Endodermal cell (in vitro differentiated cells): ENCODE measurements around the gene LRP6. TPM values are rescaled to one million over a fixed set of nuclear protein-coding genes. Genes with fewer than 3 reads are reported as not detected.
A peak's percentile ranks its signal among the peaks of the same experiment; 100 is the strongest.

Source experiments
- DNase-seq: peaks from one replicate; pipeline ENCODE4 v3.0.0-alpha.2; 2017
- H3K27ac ChIP-seq: 2 replicates; pipeline ENCODE4 v1.5.1; 2013; ENCODE audit warnings: mild to moderate bottlenecking, low read depth, low read length, moderate library complexity
- H3K27me3 ChIP-seq: 2 replicates; pipeline ENCODE4 v1.6.1; 2013; ENCODE audit warnings: mild to moderate bottlenecking, low read length, moderate library complexity; ENCODE audit not compliant: insufficient read depth, control insufficient read depth, poor library complexity, severe bottlenecking
- H3K36me3 ChIP-seq: 2 replicates; pipeline ENCODE4 v1.7.0; 2013; ENCODE audit warnings: mild to moderate bottlenecking, low read length, moderate library complexity; ENCODE audit not compliant: control insufficient read depth, insufficient read depth
- H3K4me1 ChIP-seq: one replicate; pipeline ENCODE4 v1.7.0; 2013; ENCODE audit warnings: low read length; ENCODE audit not compliant: control insufficient read depth, insufficient read depth
- H3K4me3 ChIP-seq: 2 replicates; pipeline ENCODE4 v1.5.1; 2013; ENCODE audit warnings: mild to moderate bottlenecking, low read length, moderate library complexity
- H3K9ac ChIP-seq: 2 replicates; pipeline ENCODE4 v1.6.1; 2013; ENCODE audit warnings: mild to moderate bottlenecking, low read length, moderate library complexity; ENCODE audit not compliant: poor library complexity, severe bottlenecking; ENCODE audit errors: extremely low read depth
- H3K9me3 ChIP-seq: 2 replicates; pipeline ENCODE4 v1.6.1; 2013; ENCODE audit warnings: mild to moderate bottlenecking, low read length, moderate library complexity; ENCODE audit not compliant: control insufficient read depth
- H3K27ac Mint-ChIP-seq: 2 replicates; pipeline ENCODE4 v1.8.0; 2020; ENCODE audit warnings: mixed read lengths
- H3K27me3 Mint-ChIP-seq: 2 replicates; pipeline ENCODE4 v1.8.0; 2021; ENCODE audit warnings: mild to moderate bottlenecking, mixed read lengths; ENCODE audit not compliant: insufficient read depth
- H3K36me3 Mint-ChIP-seq: 2 replicates; pipeline ENCODE4 v1.8.0; 2020; ENCODE audit warnings: low read depth, mixed read lengths
- H3K4me1 Mint-ChIP-seq: 2 replicates; pipeline ENCODE4 v1.8.0; 2020; ENCODE audit warnings: mixed read lengths
- H3K4me3 Mint-ChIP-seq: 2 replicates; pipeline ENCODE4 v1.8.0; 2020; ENCODE audit warnings: mild to moderate bottlenecking, moderate library complexity, mixed read lengths
- H3K9me3 Mint-ChIP-seq: 2 replicates; pipeline ENCODE4 v1.8.0; 2020; ENCODE audit warnings: mild to moderate bottlenecking, mixed read lengths
- CTCF ChIP-seq: fragments of 200-600 bp; sonication (generic); conservative IDR thresholded peaks from 2 replicates; pipeline ENCODE4 v1.5.0; 2021; ENCODE audit warnings: antibody characterized with exemption, mild to moderate bottlenecking
- WGBS, 2 experiments: methylation state at CpG; one replicate each; pipeline versions ENCODE4 v1.1.5 to v1.1.7; 2013; ENCODE audit warnings: missing lambda C conversion rate in 2 of 2, mixed read lengths in 1 of 2; ENCODE audit not compliant: insufficient coverage in 1 of 2, insufficient read length in 1 of 2; 5-methylcytosine and 5-hydroxymethylcytosine counted together
- total RNA-seq, 2 donors: library from RNA; stranded (reverse); fragmentation: NEBNext Ultra II Directional in 1 of 2; extraction: Animal tissue kit (Norgen Biotek cat#: 25700) in 1 of 2; gene quantifications; 2 replicates in 1 of 2; 3 replicates in 1 of 2; pipeline ENCODE4 v1.2.1, GENCODE V29; 2021

Gene LRP6
- total RNA-seq, 2 donors from 2014 or later: 109 to 182 TPM

- no peak for TF ChIP-seq CTCF
- Histone ChIP-seq H3K9me3 (no peaks in the 10 kb centered on the region), H3K36me3 (peaks cover 67% of the 10 kb centered on the region), H3K4me3 (no peak overlapping the region), H3K27me3 (no peaks in the 10 kb centered on the region), H3K4me1 (no peaks in the 10 kb centered on the region), H3K9ac (no peak overlapping the region), H3K27ac (no peak overlapping the region)
- Mint-ChIP-seq H3K27me3 (no peaks in the 10 kb centered on the region), H3K27ac (peak overlapping the region; percentile 33), H3K4me1 (peaks cover 11% of the 10 kb centered on the region), H3K9me3 (no peaks in the 10 kb centered on the region), H3K36me3 (peaks cover 66% of the 10 kb centered on the region), H3K4me3 (no peak overlapping the region)
- no peak for DNase-seq
- WGBS, 2 experiments: 90 to 100% methylated on average over 1 to 3 of the region's 3 CpGs
Measured at GRCh38 chr12:12138203-12139154, 128.4 kb downstream of the LRP6 start.

GRCh38 chr12:12133785-12134184, 133.1 kb downstream of the LRP6 start:
- H3K27ac ChIP-seq: no peak overlapping the region
- no peak for TF ChIP-seq CTCF
- no peak for DNase-seq
- H3K27me3 ChIP-seq: no peaks in the 10 kb centered on the region
- no peaks in the 10 kb centered on the region for H3K4me1 ChIP-seq
- WGBS, 2 experiments: 86 to 100% methylated on average over 2 of the region's 5 CpGs
- no peaks in the 10 kb centered on the region for H3K27me3 Mint-ChIP-seq
- no peaks in the 10 kb centered on the region for H3K9me3 Mint-ChIP-seq
- H3K4me3 ChIP-seq: no peak overlapping the region
- no peak overlapping the region for H3K27ac Mint-ChIP-seq
- H3K36me3 ChIP-seq: peaks cover 77% of the 10 kb centered on the region
- H3K4me1 Mint-ChIP-seq: no peaks in the 10 kb centered on the region
- peaks cover 5% of the 10 kb centered on the region for H3K9me3 ChIP-seq
- H3K36me3 Mint-ChIP-seq: peaks cover 70% of the 10 kb centered on the region
- no peak overlapping the region for H3K9ac ChIP-seq
- no peak overlapping the region for H3K4me3 Mint-ChIP-seq

GRCh38 chr12:12133259-12133658, 133.6 kb downstream of the LRP6 start:
- H3K9me3 Mint-ChIP-seq: no peaks in the 10 kb centered on the region
- no peaks in the 10 kb centered on the region for H3K4me1 Mint-ChIP-seq
- H3K4me3 ChIP-seq: no peak overlapping the region
- H3K9ac ChIP-seq: no peak overlapping the region
- no peaks in the 10 kb centered on the region for H3K4me1 ChIP-seq
- peaks cover 67% of the 10 kb centered on the region for H3K36me3 Mint-ChIP-seq
- H3K27me3 Mint-ChIP-seq: no peaks in the 10 kb centered on the region
- H3K4me3 Mint-ChIP-seq: no peak overlapping the region
- 75 to 94% methylated on average over 2 to 3 of the region's 3 CpGs for WGBS, 2 experiments
- no peak for TF ChIP-seq CTCF
- no peak for DNase-seq
- H3K27ac ChIP-seq: no peak overlapping the region
- no peak overlapping the region for H3K27ac Mint-ChIP-seq
- peaks cover 5% of the 10 kb centered on the region for H3K9me3 ChIP-seq
- H3K36me3 ChIP-seq: peaks cover 79% of the 10 kb centered on the region
- no peaks in the 10 kb centered on the region for H3K27me3 ChIP-seq
